ENCODE measurements around the gene CABLES1.
A peak's percentile ranks its signal among the peaks of the same experiment; 100 is the strongest.

The CABLES1 gene

GRCh38 chr18:23196119-23197007 lies 61.1 kb downstream of the CABLES1 start:
- DNase-seq = peak; percentile 47

- no peak for DNase-seq
Observed at GRCh38 chr18:23198217-23198845, 63.0 kb downstream of the CABLES1 start.

- peak; percentile 27 for DNase-seq
Observed at GRCh38 chr18:23200756-23201155, 65.5 kb downstream of the CABLES1 start.

GRCh38 chr18:23201741-23202140 lies 66.5 kb downstream of the CABLES1 start:
- no peak for DNase-seq

GRCh38 chr18:23203891-23204432 lies 68.7 kb downstream of the CABLES1 start:
- no peak for DNase-seq

GRCh38 chr18:23204589-23205235 lies 69.4 kb downstream of the CABLES1 start:
- no peak for DNase-seq

- DNase-seq = no peak
Observed at GRCh38 chr18:23205980-23206379, 70.7 kb downstream of the CABLES1 start.

GRCh38 chr18:23207191-23207955 lies 72.1 kb downstream of the CABLES1 start:
- no peak for DNase-seq

- DNase-seq = no peak
Observed at GRCh38 chr18:23207994-23208393, 72.7 kb downstream of the CABLES1 start.

- no peak for DNase-seq
Observed at GRCh38 chr18:23208600-23208999, 73.3 kb downstream of the CABLES1 start.

- DNase-seq = no peak
Observed at GRCh38 chr18:23209031-23209430, 73.7 kb downstream of the CABLES1 start.

GRCh38 chr18:23209796-23210195 lies 74.5 kb downstream of the CABLES1 start:
- DNase-seq = no peak

- DNase-seq = no peak
Observed at GRCh38 chr18:23210526-23210925, 75.2 kb downstream of the CABLES1 start.

GRCh38 chr18:23211146-23211545 lies 75.9 kb downstream of the CABLES1 start:
- DNase-seq = no peak

- no peak for DNase-seq
Observed at GRCh38 chr18:23212161-23212560, 76.9 kb downstream of the CABLES1 start.

- no peak for DNase-seq
Observed at GRCh38 chr18:23213200-23213599, 77.9 kb downstream of the CABLES1 start.

GRCh38 chr18:23217781-23218180 lies 82.5 kb downstream of the CABLES1 start:
- DNase-seq = no peak

- DNase-seq = no peak
Observed at GRCh38 chr18:23220355-23220754, 85.1 kb downstream of the CABLES1 start.

- no peak for DNase-seq
Observed at GRCh38 chr18:23223641-23224040, 88.4 kb downstream of the CABLES1 start.

GRCh38 chr18:23225503-23225902 lies 90.2 kb downstream of the CABLES1 start:
- no peak for DNase-seq

GRCh38 chr18:23226391-23226790 lies 91.1 kb downstream of the CABLES1 start:
- DNase-seq = no peak

GRCh38 chr18:23226930-23227725 lies 91.8 kb downstream of the CABLES1 start:
- no peak for DNase-seq

All from DMS79 (cell line).